ENCODE results near the gene RRAGD.

The RRAGD gene

GRCh38 chr6:89351671-89352277 lies 60.3 kb downstream of the RRAGD start:
- peak overlapping the region; percentile 67 for H3K4me3 ChIP-seq (ENCODE audit: low read depth, low read length)
- no peak for TF ChIP-seq CTCF (IDR thresholded peaks at IDR 0.05; ENCODE audit: control insufficient read depth, extremely low read depth, insufficient read depth)
- no peak for DNase-seq (ENCODE audit: low read depth)

GRCh38 chr6:89350281-89350966 lies 61.6 kb downstream of the RRAGD start:
- DNase-seq (ENCODE audit: low read depth): no peak
- H3K4me3 ChIP-seq (ENCODE audit: low read depth, low read length): peak overlapping the region; percentile 18; the same call in 1 of the 2 replicates
- no peak for TF ChIP-seq CTCF (IDR thresholded peaks at IDR 0.05; ENCODE audit: control insufficient read depth, extremely low read depth, insufficient read depth)

- no peak for DNase-seq (ENCODE audit: low read depth)
- TF ChIP-seq CTCF (IDR thresholded peaks at IDR 0.05; ENCODE audit: control insufficient read depth, extremely low read depth, insufficient read depth): no peak
- H3K4me3 ChIP-seq (ENCODE audit: low read depth, low read length): no peak overlapping the region
Observed at GRCh38 chr6:89348372-89348771, 63.7 kb downstream of the RRAGD start.

GRCh38 chr6:89347825-89348224 lies 64.2 kb downstream of the RRAGD start:
- no peak for DNase-seq (ENCODE audit: low read depth)
- no peak overlapping the region for H3K4me3 ChIP-seq (ENCODE audit: low read depth, low read length)
- no peak for TF ChIP-seq CTCF (IDR thresholded peaks at IDR 0.05; ENCODE audit: control insufficient read depth, extremely low read depth, insufficient read depth)

- TF ChIP-seq CTCF (IDR thresholded peaks at IDR 0.05; ENCODE audit: control insufficient read depth, extremely low read depth, insufficient read depth): no peak
- DNase-seq (ENCODE audit: low read depth): no peak
- H3K4me3 ChIP-seq (ENCODE audit: low read depth, low read length): no peak overlapping the region
Observed at GRCh38 chr6:89346433-89346832, 65.6 kb downstream of the RRAGD start.

- H3K4me3 ChIP-seq (ENCODE audit: low read depth, low read length): no peak overlapping the region
- DNase-seq (ENCODE audit: low read depth): no peak
- no peak for TF ChIP-seq CTCF (IDR thresholded peaks at IDR 0.05; ENCODE audit: control insufficient read depth, extremely low read depth, insufficient read depth)
Observed at GRCh38 chr6:89339565-89339964, 72.5 kb downstream of the RRAGD start.

GRCh38 chr6:89335164-89335563 lies 76.9 kb downstream of the RRAGD start:
- no peak for TF ChIP-seq CTCF (IDR thresholded peaks at IDR 0.05; ENCODE audit: control insufficient read depth, extremely low read depth, insufficient read depth)
- DNase-seq (ENCODE audit: low read depth): peak; percentile 52
- no peak overlapping the region for H3K4me3 ChIP-seq (ENCODE audit: low read depth, low read length)
